GM18498 (cell line): Measurements from ENCODE around the gene SIAE.

ENCODE experiments used
- ATAC-seq: cut with Tn5 transposase; IDR thresholded peaks from one replicate; pipeline ENCODE4 v1.9.1; 2021; ENCODE audit warnings: mild to moderate bottlenecking, moderate library complexity; ENCODE audit not compliant: unreplicated experiment

SIAE gene

GRCh38 chr11:124583781-124584180, 89.8 kb downstream of the SIAE start:
- no peak for ATAC-seq
